ENCODE measurements around the gene DTX4.

DTX4 gene

DNA sequence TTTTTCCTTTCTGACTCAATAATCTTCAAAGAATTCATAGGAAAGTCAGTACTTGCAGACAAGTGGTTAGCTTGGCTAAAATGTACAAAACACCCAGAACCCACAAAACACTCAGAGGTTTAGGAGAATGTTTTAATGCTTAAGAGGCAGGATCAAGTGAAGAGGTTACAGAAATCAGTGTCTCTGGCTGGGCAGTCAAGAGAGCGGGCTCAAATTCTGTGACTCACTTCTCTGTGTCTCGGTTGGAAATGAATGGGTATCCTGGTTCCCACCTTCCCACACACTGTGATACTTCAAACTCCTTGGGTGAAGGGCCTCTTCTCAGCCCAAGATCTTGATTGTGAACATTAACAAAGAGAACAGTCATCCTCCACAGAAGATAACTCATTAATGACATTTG is 37.0 kb downstream of the DTX4 start:
- CTCF ChIA-PET, result interaction anchor here (1.1 kb wide), 1 partner anchor 38 kb away, joined by 4 read pairs; no protein-coding TSS in a partner anchor
- no peak overlapping the region for H3K27ac ChIP-seq
- DNase-seq (ENCODE audit: low spot score), result no peak
- POLR2A ChIA-PET (ENCODE audit: low non-redundant PET), result no interaction called here
- no peak for TF ChIP-seq CTCF (conservative IDR thresholded peaks at IDR 0.05; ENCODE audit: low read depth)

- CTCF ChIA-PET, result no interaction called here
- H3K27ac ChIP-seq, result no peak overlapping the region
- POLR2A ChIA-PET (ENCODE audit: low non-redundant PET), result no interaction called here
- no peak for DNase-seq (ENCODE audit: low spot score)
- TF ChIP-seq CTCF (conservative IDR thresholded peaks at IDR 0.05; ENCODE audit: low read depth), result no peak
These were observed 40.3 kb downstream of the DTX4 start for GRCh38 chr11:59212222-59212621.

DNA sequence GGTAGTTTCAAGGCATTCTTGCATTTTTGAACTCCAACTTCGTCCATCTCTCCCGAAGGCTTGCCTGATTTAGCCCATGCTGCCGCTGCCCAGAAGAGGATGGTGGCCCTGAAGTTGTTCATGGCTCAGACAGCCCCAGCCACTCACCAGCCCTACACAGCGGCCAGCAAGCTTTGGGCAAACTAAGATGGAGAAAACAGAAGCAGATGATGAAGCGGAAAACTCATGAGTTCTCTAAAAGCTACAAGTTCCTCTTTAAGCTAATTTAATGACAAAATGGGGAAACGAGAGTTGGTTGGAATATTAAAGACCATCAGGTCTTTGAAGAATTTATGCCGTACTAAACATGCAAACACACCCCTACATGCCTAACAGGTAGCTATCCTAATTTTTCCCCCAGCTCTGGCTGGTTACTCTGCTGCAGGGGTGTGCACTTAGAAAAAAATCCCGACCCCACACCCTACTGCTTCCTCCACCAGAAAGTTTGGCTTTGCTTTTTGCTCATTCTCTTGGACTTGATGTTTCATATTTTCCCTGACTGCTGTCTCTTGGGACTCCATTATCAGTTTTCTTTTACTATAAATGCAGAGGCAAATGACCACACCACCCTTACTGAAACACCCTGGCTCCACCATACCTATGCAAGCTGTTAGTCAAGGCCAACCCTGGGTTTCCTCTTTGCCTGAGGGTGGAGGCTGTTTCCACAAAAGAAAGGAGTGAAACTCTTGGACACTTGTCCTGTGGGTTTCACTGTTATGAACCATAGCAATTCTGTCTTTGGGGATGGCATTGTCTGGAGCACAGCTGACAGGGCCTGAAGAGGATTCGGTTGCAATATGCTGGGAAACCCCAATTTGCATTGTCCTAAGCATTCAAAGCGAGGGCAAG is 41.1 kb downstream of the DTX4 start, which contains the start of gene MPEG1:
TSS of gene MPEG1 (minus strand) at position 184 of the 888 bp plus-strand sequence. CDS start at position 122, 62 bp downstream.
- POLR2A ChIA-PET (ENCODE audit: low non-redundant PET), result no interaction called here
- no peak within 1 kb of the TSS for H3K27ac ChIP-seq

DNA sequence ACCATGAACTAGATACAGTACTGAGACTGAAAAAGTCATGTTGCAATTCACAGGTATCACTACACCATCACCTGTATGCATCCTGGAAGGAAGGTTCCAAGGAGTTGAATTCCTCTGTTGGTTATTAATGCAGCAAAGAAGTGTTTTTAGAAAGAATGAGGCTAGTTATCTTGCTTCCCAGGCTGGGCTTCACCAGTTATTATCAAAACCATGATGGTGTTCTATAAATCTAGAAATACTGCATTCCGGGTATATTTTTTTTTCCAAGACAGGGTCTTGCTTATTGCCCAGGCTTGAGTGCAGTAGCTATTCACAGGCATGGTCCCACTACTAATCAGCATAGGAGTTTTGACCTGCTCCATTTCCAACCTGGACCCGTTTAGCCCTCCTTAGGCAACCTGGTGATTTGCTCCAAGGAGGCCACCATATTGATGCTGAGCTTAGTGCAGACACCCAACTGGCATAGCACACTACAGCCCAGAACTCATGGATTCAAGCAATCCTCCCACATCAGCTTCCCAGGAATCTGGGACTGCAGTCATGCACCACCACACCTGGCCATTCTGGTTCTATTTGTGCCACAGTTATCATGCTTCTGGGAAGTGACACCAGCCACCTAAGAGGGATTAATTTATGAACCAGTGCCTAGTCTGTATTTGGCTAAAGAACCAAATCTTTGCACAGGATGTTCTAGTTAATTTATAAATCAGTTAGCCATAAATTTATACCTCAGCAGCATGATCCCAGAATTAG is 42.4 kb downstream of the DTX4 start:
- POLR2A ChIA-PET (ENCODE audit: low non-redundant PET), result no interaction called here
- no peak for DNase-seq (ENCODE audit: low spot score)
- H3K27ac ChIP-seq, result no peak overlapping the region
- TF ChIP-seq CTCF (conservative IDR thresholded peaks at IDR 0.05; ENCODE audit: low read depth), result no peak
- CTCF ChIA-PET, result interaction anchor here (1.1 kb wide), 1 partner anchor 43 kb away, joined by 3 read pairs; the partner anchor contains the start of gene DTX4

More for the DNA sequence above, 41.1 kb downstream of the DTX4 start, which contains the start of gene MPEG1:
- no peak for TF ChIP-seq CTCF (conservative IDR thresholded peaks at IDR 0.05; ENCODE audit: low read depth)
- DNase-seq (ENCODE audit: low spot score), result no peak
- CTCF ChIA-PET, result interaction anchor here (1.1 kb wide), 1 partner anchor 41 kb away, joined by 3 read pairs; the partner anchor contains the start of gene DTX4

- ChIA-PET POLR2A (ENCODE audit: low non-redundant PET) (no interaction called here), CTCF (no interaction called here)
- H3K27ac ChIP-seq, result no peak overlapping the region
- TF ChIP-seq CTCF (conservative IDR thresholded peaks at IDR 0.05; ENCODE audit: low read depth), result no peak
- peak; percentile 57 for DNase-seq (ENCODE audit: low spot score)
These were observed 45.0 kb downstream of the DTX4 start for GRCh38 chr11:59216641-59217564.
